Sciatic nerve (tissue), 2 donors: ENCODE measurements around the gene DDIT3. TPM values are rescaled to one million over a fixed set of nuclear protein-coding genes. Genes with fewer than 3 reads are reported as not detected.
"Not testable (repeated sequence)": the region's sequence is repeated elsewhere in the genome, so short reads cannot be mapped to it uniquely, and the experiment has no call there.

Experiments
- ATAC-seq: fragments of 200-7000 bp; cut with Tn5 transposase; one replicate; pipeline ENCODE4 v1.9.1; 2020; ENCODE audit warnings: mild to moderate bottlenecking, moderate library complexity
- DNase-seq: peaks from one replicate; pipeline ENCODE4 v3.0.0-alpha.2; 2020; ENCODE audit warnings: low spot score
- intact Hi-C: fragments of 100-400 bp; cut with DNase I; formaldehyde crosslinking; loops from one replicate; pipeline ENCODE4 v1.14.2; 2022
- total RNA-seq: library from RNA; stranded (reverse); fragmentation: NEBNext Ultra II Directional; extraction: Animal tissue kit (Norgen Biotek cat#: 25700); gene quantifications from one replicate; pipeline ENCODE4 v1.2.1, GENCODE V29; 2021
- donor health status: DM: no; HTN: no; CAD: no.
- donor health status: DM: no; HTN: no; CAD: no.

Gene DDIT3, protein sequence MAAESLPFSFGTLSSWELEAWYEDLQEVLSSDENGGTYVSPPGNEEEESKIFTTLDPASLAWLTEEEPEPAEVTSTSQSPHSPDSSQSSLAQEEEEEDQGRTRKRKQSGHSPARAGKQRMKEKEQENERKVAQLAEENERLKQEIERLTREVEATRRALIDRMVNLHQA
- total RNA-seq: 34.0 TPM

DNA sequence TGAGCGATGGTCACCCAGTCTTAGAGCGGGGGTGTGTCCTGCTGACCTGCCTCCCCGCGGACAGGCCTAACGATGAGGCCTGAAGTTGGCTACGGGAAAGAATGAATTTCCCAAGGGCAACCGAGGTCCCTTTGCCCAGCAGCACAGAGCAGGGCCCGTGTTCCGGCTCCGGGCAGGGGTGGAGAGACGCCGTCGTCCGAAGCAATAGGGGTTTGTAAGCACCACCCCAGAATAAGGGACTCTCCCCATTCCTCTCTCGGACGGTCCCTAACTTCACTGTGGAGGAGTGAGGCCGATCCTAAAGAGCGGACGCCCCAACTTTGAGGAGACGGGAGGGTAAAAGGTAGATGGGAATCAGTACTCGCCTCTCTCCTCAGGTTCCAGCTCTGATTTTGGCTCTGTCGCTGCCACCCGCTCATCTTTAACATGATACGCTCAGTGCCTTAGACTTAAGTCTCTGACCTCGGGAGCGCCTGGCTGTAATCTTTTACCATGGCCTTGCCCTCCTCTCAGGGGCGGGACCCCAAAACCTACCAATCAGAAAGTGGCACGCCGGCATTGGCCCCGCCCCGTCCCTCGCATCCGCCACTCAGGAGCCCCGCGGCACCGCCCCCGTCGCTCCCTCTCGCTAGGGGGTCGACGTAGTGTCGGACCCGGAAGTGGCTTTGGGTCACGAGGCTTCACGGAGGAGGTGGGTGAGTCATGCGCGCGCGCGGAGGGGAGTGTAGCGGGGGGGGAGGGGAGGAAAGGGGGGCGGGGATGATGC lies at the start of gene DDIT3:
DDIT3 (minus strand) TSS at position 462 of the 766 bp plus-strand sequence. CDS start 3,108 bp downstream, outside the sequence.
- ATAC-seq: peak; percentile 91
- intact Hi-C loops: no loop called here
- DNase-seq: peak; percentile 100

DNA sequence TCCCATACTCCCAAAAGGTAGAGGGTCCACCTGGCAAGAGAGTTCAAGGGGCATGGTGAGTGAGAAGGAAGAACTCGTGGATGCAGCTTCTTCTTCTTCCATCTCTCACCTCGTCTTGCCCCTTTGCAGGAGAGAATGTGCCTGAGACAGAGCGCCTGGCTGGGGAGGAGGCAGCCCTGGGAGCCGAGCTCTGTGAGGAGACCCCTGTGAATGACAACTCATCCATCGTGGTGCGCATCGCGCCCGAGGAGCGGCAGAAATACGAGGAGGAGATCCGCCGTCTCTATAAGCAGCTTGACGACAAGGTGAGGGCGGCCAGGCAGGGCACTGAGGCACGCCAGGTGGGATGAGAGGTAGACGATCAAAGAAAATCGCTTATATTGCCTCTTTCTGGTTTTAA lies 49.5 kb upstream of the DDIT3 start:
- intact Hi-C loops: no loop called here

DNA sequence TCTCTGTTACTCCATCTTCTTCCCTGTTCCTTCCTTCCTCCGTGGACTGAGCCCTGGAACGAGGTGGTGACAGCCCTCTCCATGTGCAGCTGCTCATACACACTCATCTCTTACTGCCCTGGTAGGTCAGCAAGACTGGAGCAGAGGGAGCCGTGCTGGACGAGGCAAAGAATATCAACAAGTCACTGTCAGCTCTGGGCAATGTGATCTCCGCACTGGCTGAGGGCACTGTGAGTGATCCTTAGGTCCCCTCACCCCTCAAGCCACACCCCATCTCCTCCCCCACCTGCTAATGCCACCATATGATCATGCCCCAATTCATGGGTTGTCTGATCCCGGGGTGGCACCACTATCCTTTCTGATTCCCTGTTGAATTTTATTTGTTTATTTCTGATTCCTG lies 48.5 kb upstream of the DDIT3 start:
- ATAC-seq: no peak
- no peak for DNase-seq
- intact Hi-C loops: no loop called here

More for the DNA sequence above, 49.5 kb upstream of the DDIT3 start:
- no peak for DNase-seq
- no peak for ATAC-seq

DNA sequence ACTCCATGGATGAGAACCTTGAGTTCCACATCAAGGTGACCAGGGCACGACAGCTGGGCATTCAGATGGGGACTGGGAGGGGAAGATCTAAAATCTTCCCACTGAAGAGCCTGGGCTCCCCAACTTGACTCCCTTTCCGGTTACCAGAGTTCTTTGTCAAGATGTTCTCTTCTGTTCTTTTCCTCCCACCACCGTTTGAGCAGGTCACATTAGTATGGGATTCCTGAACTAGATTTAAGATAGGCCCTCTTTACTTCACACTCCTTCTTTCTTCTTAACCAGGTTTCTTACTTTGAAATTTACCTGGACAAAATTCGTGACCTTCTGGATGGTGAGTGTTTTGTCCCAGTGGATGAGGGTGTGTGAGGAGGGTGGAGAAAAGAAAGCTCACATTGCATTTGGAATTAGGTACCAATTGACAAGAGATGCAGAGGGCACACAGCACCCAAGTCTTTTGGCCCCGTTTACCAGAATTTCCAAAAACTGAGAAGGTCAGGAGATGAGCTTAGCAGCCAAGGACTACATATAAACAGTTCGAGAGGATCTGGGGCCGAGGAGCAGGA lies 43.9 kb upstream of the DDIT3 start:
- no peak for DNase-seq
- no peak for ATAC-seq
- intact Hi-C loops: no loop called here

DNA sequence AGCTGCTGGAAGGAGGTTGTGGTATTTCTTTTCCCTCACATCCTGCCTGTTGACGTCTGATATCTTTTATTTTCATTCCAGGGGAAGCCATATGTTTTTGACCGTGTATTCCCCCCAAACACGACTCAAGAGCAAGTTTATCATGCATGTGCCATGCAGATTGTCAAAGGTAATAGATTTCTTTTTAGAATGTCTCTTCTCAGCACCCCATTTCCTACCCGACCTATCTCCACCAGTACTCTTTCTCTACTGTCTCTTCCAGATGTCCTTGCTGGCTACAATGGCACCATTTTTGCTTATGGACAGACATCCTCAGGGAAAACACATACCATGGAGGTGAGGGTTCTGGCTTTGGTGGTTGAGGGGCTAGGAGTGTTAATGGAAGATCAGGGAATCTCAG lies 43.0 kb upstream of the DDIT3 start:
- ATAC-seq: no peak
- DNase-seq: no peak
- intact Hi-C loops: no loop called here

DNA sequence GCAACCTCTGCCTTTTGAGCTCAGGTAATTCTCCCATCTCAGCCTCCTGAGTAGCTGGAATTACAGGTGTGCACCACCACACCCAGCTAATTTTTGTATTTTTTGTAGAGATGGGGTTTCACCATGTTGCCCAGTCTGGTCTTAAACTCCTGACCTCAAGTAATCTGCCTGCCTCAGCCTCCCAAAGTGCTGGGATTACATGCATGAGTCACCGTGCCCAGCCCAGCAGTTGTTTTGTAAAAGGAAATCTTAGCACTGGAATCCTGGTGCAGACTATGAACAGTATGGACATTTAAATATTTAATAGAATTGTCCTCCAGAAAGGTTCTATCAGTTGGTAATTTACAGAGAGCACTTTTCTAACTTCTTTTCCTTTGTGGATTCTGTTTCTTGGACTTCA lies 40.8 kb upstream of the DDIT3 start:
- DNase-seq, intact Hi-C loops, ATAC-seq: not testable (repeated sequence)

DNA sequence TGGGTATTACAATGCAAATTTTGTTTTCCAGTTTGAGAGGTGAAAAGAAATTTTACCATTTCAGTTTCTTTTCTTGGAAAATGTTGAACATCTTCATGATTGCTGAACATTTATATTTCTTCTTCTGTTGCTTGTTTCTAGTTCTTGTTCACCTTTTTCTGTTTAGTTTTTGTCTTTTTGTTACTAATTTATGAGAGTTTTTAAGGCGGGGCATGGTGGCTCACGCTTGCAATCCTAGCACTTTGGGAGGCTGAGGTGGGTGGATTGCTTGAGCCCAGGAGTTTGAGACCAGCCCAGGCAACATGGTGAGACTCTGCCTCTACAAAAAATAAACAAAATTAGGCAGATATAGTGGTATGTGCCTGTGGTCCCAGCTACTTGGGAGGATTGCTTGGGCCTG lies 40.2 kb upstream of the DDIT3 start:
- ATAC-seq (no peak), DNase-seq (no peak)
- intact Hi-C loops: no loop called here

DNA sequence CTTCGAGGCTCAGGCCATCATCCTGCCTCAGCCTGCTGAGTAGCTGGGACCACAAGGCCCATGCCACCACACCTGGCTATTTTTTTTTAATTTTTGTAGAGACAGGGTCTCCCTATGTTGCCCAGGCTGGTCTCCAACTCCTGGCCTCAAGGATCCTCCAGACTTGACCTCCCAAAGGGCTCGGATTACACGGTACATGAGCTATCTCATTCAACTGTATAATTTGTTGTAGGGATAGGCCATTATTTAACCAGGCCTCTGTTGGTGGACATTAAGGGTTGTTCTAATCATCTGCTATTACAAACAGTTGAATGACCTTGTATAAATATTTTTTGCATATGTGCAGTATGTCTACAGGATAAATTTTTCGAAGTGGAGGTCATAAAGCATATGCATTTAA lies 38.5 kb upstream of the DDIT3 start:
- ATAC-seq: no peak
- intact Hi-C loops: no loop called here
- DNase-seq: no peak

DNA sequence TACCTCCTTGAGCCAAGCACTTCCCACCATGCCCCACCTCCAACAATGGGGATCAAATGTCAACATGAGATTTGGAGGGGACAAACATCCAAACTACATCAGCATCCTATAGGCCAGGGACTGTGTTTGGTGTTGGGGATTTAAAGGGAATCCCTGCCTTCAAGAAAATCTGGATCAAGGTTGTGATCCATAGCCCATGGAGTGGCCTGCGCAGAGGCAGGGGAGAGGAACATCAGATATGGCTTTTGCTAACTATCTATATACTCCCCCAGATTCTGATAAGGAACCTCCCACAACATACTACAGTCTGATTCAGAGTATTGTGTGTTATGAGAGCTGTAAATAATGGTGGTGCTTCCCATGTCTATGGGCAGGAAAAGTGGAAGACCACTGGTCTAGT lies 34.6 kb upstream of the DDIT3 start:
- intact Hi-C loops: no loop called here
- ATAC-seq: no peak
- DNase-seq: no peak

DNA sequence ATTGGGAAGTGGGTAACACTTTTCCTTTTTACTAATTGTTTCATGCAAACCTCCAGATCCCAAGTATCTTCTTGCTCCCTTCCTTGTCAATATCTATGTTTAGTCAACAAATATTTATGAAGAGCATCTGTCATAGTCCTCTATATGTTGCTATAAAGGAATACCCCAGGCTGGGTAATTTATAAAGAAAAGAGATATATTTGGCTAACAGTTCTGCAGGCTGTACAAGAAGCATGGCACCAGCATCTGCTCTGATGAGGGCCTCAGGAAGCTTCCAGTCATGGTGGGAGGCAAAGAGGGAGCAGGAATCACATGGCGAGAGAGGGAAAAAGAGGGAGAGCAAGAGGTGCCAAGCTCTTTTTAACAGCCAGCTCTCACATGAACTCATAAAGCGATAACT lies 34.1 kb upstream of the DDIT3 start:
- DNase-seq: no peak
- intact Hi-C loops: no loop called here
- ATAC-seq: no peak

DNA sequence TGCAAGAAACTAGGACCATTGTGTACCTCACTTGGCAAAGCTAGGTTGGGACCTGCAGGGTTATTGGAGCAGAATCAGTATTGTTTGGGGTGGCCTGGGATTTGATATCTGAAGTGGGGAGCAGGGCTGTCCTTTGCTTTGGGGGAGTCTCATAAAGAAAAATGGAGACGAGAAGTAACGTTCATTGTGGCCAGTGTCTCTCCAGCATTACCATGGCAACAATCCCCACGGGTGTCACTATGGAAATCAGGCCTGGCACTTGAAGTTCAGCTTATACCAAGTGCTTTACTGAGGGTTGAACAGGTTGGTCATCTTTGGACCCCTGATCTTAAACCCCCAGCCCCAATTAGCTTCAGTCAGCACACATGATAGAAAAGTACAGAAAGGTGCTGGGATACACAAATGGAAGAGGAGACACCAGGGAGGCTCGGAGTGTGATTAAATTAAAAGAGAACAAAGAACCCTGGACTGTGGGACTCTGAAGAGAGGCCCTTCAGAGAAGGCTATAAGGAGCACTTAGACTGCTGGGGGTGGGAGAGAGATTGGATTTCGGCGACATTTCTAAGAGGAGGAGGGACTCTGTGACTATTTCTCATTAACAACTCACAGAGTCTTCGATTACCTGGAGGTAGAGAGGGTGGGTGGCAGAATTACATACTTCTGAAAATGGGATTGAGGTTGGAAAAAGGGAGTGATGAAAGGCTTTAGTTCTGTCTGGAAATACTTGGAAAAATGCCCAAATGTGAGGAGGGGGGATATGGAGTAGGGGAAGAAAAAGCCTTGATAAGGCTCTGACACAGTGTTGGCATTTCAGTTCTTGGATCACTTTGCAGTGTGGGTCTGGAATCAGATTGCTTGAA lies 33.3 kb upstream of the DDIT3 start:
- intact Hi-C loops: loop anchor here (2.0 kb wide), 1 partner anchor 67 kb away; no protein-coding TSS in a partner anchor
- DNase-seq (no peak), ATAC-seq (no peak)

DNA sequence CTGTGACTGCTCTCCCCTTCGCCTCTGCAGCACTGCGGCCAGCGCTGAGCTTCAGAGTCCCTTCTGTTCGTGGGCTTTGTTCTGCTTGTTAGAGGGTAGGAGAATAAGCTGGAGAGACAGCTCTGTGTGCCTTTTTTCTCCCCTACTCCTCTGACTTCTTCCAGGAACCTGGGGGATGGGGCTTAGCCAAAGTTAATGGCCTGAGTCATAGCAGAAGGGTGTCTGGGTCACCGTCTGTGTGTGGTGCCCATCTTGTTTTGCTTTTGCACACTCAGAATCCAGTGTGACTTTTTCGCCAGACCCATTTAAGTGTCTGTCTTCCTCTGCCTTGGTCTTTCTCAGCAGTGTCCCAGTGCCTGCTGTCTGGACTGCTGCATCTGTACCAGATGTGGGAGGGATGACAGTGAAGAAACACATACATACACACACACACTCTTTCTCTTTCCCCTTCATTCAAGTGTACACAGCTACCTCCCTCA lies 32.6 kb upstream of the DDIT3 start:
- DNase-seq (no peak), ATAC-seq (no peak)
- intact Hi-C loops: loop anchor here (2.0 kb wide), 1 partner anchor 66 kb away; no protein-coding TSS in a partner anchor

DNA sequence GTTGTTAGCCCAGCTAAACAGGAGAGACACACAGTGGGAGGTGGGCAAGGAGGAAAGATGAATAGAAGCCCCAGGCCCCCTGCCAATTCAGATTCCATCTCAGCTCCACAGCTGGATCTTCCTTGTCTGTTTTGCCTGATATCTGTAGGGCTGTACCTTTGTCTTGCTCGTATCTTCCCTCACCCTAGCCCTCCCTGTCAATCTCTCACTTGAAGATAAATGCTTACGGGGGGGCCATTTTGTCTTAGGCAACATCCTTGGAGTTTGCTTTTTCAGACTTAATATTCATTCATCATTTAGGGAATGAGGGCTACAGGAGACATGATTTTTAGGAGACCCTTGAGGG lies 32.0 kb upstream of the DDIT3 start:
- ATAC-seq (no peak), DNase-seq (no peak)
- intact Hi-C loops: loop anchor here (2.0 kb wide), 1 partner anchor 65 kb away; no protein-coding TSS in a partner anchor

DNA sequence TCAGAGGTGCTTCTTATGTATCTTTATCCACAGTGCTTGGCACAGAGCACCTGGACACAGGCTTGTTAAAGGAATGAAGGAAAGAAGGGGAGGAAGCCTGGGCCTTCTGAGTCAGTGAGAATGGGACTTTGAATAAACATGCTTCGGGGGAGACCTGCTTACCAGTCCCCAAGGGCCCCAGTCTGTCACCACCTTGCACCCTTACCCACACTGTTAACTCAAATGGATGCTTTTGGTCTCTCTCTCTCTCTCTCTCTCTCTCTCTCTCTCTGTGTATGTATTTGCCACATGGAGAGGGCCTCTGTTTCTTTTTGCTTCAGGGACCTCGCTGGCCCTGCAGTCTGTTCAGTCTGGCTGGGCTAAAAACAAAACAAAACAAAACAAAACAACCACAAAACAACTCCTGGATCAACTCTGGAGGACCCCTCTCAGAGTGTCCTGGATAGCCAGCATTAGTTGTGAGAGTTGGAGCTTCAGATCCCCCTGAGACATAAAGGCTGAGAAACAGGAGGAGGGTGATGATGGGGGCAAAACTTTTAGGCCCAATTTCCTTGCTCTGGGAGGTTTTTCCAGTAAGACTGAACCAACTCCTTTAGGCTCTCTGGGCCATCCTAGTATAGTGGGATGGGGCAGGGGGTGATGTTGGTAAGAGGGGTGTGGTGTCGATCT lies 31.5 kb upstream of the DDIT3 start:
- no peak for DNase-seq

DNA sequence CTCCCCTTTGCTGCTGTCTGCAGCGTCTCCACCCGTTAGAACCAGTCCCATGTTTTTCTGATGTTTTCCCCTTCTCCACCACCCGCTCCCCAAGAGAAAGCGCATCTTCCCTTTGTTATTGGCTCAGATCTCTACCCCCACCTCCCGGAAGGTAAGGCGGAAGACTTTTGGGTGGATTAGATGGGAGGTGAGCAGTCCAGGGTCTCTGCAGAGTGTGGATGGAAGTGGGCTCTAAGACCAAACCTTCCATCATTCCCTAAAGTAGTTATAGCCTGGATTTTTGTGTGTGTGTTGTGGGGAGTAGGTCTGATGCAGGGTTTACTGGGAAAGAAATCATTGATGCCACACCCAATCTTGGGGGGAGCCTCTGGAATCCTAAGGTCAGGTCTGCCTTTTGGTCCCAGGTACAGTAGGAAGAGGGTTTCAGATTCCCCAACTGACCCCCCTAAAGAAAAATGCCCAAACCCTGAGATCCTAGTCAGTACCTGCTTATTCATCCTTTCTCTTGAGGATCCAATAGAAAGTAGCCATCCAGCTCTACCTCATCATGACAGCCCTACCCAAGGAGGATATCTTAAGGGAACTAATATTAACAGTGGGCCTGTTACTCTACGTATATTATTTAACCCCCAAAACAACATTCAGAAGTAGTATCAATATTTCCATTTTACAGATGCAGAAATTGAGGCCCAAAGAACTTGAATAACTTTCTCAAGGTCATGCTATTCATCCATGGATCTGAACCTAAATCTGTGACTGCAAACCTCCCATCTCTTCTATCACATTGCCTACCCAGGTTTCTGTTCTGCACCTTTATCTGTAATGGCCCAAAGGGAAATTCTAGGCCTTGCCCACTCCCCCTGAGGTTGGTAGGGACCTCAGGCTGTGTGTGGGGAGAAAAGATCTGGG lies 30.6 kb upstream of the DDIT3 start:
- ATAC-seq (no peak), DNase-seq (no peak)
- intact Hi-C loops: no loop called here

More for the DNA sequence above, 31.5 kb upstream of the DDIT3 start:
- intact Hi-C loops: loop anchor here (2.0 kb wide), 1 partner anchor 65 kb away; no protein-coding TSS in a partner anchor
- no peak for ATAC-seq

DNA sequence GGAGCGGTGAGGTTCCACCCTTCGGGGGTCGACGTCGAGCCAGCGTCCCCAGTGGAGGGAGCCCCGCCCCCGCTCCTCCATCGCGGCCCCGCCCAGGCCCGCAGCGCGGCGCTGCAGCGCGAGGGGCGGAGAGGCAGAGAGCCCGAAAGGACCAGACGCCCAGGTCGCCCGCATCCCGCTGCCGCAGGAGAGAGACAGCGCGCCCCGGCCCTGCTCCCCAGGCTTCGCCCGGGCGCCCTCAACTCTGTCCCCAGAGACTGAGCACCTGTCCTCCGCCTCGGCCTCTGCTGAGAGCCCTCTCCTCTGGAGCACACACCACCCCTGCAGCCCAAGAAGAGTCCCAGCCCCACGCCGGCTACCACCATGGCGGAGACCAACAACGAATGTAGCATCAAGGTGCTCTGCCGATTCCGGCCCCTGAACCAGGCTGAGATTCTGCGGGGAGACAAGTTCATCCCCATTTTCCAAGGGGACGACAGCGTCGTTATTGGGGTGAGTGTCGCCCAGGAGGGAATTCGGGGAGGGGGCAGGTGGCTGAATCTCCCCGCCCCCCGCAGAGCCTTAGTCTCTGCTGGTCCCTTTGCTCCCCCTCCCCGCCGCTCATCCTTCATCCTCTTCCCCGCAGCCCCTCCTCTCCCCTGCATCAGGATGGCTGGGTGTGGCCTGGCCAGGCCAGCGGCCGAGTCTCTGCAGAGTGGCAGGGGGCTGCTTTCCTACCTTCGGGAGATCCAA lies 29.8 kb upstream of the DDIT3 start, which contains the start of gene KIF5A:
KIF5A (plus strand) TSS at position 136 of the 732 bp plus-strand sequence; CDS start at position 364, 228 bp downstream.
- intact Hi-C loops: no loop called here
- no peak for DNase-seq

More for the DNA sequence above, 29.8 kb upstream of the DDIT3 start, which contains the start of gene KIF5A:
- no peak for ATAC-seq
